Muscle layer of duodenum (tissue), 2 donors: ENCODE measurements around the gene SLC13A5.
"Not testable (repeated sequence)": the region's sequence is repeated elsewhere in the genome, so short reads cannot be mapped to it uniquely, and the experiment has no call there.

ENCODE experiments used
- H3K27ac ChIP-seq: one replicate; pipeline ENCODE4 v1.7.0; 2013; ENCODE audit warnings: mild to moderate bottlenecking, low read length
- H3K27me3 ChIP-seq: one replicate; pipeline ENCODE4 v1.7.0; 2013; ENCODE audit warnings: low read depth, mild to moderate bottlenecking, control low read depth, low read length
- H3K36me3 ChIP-seq, 2 donors: one replicate each; pipeline ENCODE4 v1.7.0; 2013; ENCODE audit warnings: low read length in 2 of 2, control low read depth in 1 of 2, mild to moderate bottlenecking in 1 of 2; ENCODE audit not compliant: insufficient read depth in 2 of 2, control insufficient read depth in 1 of 2
- H3K4me1 ChIP-seq, 2 donors: one replicate each; pipeline ENCODE4 v1.7.0; 2013; ENCODE audit warnings: low read length in 2 of 2, mild to moderate bottlenecking in 2 of 2, control low read depth in 1 of 2, moderate library complexity in 1 of 2; ENCODE audit not compliant: insufficient read depth in 2 of 2, control insufficient read depth in 1 of 2
- H3K4me3 ChIP-seq, 2 donors: one replicate each; pipeline ENCODE4 v1.7.0; 2013; ENCODE audit warnings: low read length in 2 of 2, low read depth in 1 of 2, mild to moderate bottlenecking in 1 of 2
- H3K9me3 ChIP-seq, 2 donors: one replicate each; pipeline ENCODE4 v1.7.0; 2013; ENCODE audit warnings: low read length in 2 of 2, control low read depth in 1 of 2, mild to moderate bottlenecking in 1 of 2; ENCODE audit not compliant: control insufficient read depth in 1 of 2
- donor health status: healthy.

The SLC13A5 gene

GRCh38 chr17:6746665-6747064, 33.5 kb upstream of the SLC13A5 start:
- not testable (repeated sequence) for H3K4me1 ChIP-seq, H3K4me3 ChIP-seq, H3K27ac ChIP-seq, H3K27me3 ChIP-seq, H3K9me3 ChIP-seq, H3K36me3 ChIP-seq

- Histone ChIP-seq H3K4me3 (no peak overlapping the region), H3K27me3 (no peaks in the 10 kb centered on the region), H3K36me3 (no peaks in the 10 kb centered on the region), H3K9me3 (no peaks in the 10 kb centered on the region), H3K27ac (no peak overlapping the region), H3K4me1 (no peaks in the 10 kb centered on the region)
Observed at GRCh38 chr17:6729531-6729930, 16.4 kb upstream of the SLC13A5 start.

DNA sequence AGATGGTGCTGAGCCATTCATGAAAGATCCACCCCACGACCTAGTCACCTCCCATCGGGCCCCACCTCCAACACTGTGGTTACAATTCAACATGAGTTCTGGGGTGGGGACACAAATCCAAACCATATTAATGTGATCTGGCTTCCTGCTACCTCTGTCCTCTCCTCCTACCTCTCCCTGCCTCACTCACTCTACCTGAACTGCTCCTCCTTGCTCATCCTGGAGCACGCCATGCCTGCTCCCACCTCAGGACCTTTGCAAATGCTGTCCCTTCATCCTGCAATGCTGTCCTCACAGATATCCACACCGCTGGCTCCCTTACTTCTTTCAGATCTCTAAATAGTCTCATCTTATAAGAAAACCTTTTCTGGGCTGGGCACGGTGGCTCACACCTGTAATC, 10.8 kb upstream of the SLC13A5 start:
- peaks cover 4% of the 10 kb centered on the region for H3K27me3 ChIP-seq
- H3K4me1 ChIP-seq: no peaks in the 10 kb centered on the region
- H3K4me3 ChIP-seq: no peak overlapping the region
- H3K36me3 ChIP-seq: no peaks in the 10 kb centered on the region
- H3K9me3 ChIP-seq: no peaks in the 10 kb centered on the region
- H3K27ac ChIP-seq: no peak overlapping the region

DNA sequence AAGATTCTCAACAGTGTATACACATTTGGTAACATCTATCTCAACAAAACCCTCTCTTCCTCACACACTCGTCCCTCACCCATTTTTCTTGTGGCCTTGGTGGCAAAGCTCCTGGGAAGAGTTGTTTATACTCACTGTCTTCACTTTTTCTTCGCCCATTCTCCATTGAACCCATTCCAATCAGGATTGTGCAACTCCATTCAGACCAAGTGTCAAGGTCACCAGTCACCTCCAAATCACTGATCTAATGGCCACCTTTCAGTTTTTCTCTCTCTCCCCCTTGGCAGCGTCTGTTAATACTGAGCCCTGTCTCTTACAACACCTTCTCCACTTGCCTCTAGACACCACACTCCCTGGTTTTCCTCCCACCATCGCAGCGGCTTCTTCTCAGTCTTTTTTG, 8.6 kb upstream of the SLC13A5 start:
- Histone ChIP-seq H3K4me1 (no peaks in the 10 kb centered on the region), H3K27me3 (peaks cover 4% of the 10 kb centered on the region), H3K27ac (no peak overlapping the region), H3K4me3 (no peak overlapping the region), H3K9me3 (no peaks in the 10 kb centered on the region), H3K36me3 (no peaks in the 10 kb centered on the region)

GRCh38 chr17:6716736-6717135, 3.6 kb upstream of the SLC13A5 start:
- no peaks in the 10 kb centered on the region for H3K9me3 ChIP-seq
- H3K27ac ChIP-seq: no peak overlapping the region
- no peaks in the 10 kb centered on the region for H3K36me3 ChIP-seq
- H3K27me3 ChIP-seq: peaks cover 28% of the 10 kb centered on the region
- H3K4me1 ChIP-seq: peaks cover 0 to 19% of the 10 kb centered on the region in 2 donors
- H3K4me3 ChIP-seq: no peak overlapping the region

DNA sequence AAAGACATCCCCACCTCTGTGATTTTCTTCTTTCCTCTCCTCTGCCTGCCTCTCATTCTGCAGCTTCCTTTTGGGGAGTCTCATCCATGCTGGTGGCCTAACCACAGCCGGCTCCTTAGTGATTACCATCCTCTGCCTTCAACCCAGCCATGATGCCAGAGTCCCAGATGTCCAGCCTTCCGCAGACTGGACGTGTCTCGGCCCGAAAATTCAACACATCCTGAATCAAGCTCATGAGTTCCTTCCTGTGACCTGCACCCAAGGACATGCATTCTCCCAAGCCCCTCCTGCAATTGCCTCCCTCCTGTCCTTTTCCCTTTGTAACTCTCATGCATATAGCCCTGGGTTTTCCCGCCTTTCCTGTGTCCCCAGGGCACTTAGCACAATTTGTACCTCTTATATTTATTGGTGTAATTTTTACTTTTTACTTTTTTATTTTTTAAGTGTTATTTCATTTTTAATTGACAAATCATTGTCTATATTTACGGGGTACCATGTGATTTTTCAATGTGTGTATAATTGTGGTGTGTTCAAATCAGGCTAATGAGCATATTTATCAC, 1.2 kb upstream of the SLC13A5 start:
- Histone ChIP-seq H3K9me3 (no peaks in the 10 kb centered on the region), H3K27ac (no peak overlapping the region), H3K36me3 (no peaks in the 10 kb centered on the region), H3K4me1 (peaks cover 0 to 19% of the 10 kb centered on the region in 2 donors), H3K4me3 (no peak overlapping the region), H3K27me3 (peaks cover 34% of the 10 kb centered on the region)

DNA sequence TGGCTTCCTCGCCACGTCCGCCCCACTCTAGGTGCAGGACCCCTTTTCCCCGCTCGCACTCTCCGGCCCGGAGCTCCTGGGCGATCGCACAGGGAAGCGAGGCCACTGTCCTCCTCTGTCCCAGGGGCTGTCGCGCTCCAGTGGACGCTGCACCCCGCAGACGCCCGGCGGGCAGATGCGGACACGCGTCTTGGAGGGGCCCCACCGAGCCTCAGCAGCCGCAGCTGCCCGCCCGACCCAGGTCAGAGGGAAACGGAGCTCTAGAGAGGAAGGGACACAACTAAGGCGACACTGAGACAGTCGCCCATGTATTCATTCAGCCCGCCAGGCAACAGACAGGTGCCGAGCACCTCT, 726 bp upstream of the SLC13A5 start:
- Histone ChIP-seq H3K4me3 (peak overlapping the region in 1 of 2 donors; percentile 58), H3K27ac (no peak overlapping the region), H3K27me3 (peaks cover 30% of the 10 kb centered on the region)

GRCh38 chr17:6712854-6713129, 377 bp downstream of the SLC13A5 start:
- H3K27ac ChIP-seq: no peak overlapping the region
- peaks cover 30% of the 10 kb centered on the region for H3K27me3 ChIP-seq
- H3K9me3 ChIP-seq: no peaks in the 10 kb centered on the region
- H3K36me3 ChIP-seq: no peaks in the 10 kb centered on the region
- peaks cover 0 to 19% of the 10 kb centered on the region in 2 donors for H3K4me1 ChIP-seq
- H3K4me3 ChIP-seq: peak overlapping the region in 1 of 2 donors; percentile 58

More for the DNA sequence above, 726 bp upstream of the SLC13A5 start:
- no peaks in the 10 kb centered on the region for H3K9me3 ChIP-seq
- no peaks in the 10 kb centered on the region for H3K36me3 ChIP-seq
- peaks cover 0 to 19% of the 10 kb centered on the region in 2 donors for H3K4me1 ChIP-seq

DNA sequence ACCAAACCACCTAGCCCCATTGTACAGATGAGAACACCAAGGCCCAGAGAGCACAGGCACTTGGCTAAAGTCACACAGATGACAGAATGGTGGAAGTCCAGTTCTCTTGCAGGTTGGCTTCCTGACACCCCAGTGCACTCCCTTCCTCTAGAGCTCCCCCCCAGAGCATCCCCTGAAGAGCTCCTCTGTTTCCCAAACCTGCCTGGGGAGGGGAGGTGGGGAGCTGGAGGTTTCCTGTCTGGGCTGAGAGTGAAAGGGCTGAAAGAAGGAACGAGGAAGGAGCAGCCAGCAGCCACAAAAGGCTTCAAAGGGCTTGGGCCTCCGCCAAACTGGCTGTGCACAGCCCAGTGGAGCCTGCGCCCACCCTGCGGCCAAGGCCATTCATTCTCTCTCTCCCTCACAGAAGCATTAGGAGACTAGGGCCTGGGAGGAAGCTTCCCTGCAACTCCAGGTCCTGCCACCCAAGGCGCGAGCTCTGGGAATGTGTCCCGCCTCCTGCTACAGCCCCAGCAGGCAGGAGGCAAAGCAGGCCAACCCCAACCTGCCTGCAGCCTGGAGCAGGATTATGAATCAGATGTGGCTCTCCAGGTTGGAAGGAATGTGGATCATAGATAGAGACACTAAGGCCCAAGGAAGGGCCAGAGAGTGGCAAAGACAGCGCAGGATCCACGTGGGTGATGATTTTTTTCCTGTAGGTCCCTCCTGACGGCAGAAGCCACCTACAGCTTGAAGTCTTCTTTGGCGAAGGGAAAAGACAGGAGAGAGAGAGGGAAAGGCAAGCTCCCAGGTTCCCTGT, 913 bp downstream of the SLC13A5 start:
- peaks cover 0 to 19% of the 10 kb centered on the region in 2 donors for H3K4me1 ChIP-seq
- no peak overlapping the region for H3K27ac ChIP-seq
- peaks cover 30% of the 10 kb centered on the region for H3K27me3 ChIP-seq
- no peaks in the 10 kb centered on the region for H3K36me3 ChIP-seq
- H3K9me3 ChIP-seq: no peaks in the 10 kb centered on the region
- no peak overlapping the region for H3K4me3 ChIP-seq

- Histone ChIP-seq H3K27me3 (peaks cover 30% of the 10 kb centered on the region), H3K4me3 (no peak overlapping the region), H3K27ac (no peak overlapping the region), H3K9me3 (no peaks in the 10 kb centered on the region), H3K36me3 (no peaks in the 10 kb centered on the region), H3K4me1 (peaks cover 0 to 19% of the 10 kb centered on the region in 2 donors)
Observed at GRCh38 chr17:6711681-6712057, 1.5 kb downstream of the SLC13A5 start.

DNA sequence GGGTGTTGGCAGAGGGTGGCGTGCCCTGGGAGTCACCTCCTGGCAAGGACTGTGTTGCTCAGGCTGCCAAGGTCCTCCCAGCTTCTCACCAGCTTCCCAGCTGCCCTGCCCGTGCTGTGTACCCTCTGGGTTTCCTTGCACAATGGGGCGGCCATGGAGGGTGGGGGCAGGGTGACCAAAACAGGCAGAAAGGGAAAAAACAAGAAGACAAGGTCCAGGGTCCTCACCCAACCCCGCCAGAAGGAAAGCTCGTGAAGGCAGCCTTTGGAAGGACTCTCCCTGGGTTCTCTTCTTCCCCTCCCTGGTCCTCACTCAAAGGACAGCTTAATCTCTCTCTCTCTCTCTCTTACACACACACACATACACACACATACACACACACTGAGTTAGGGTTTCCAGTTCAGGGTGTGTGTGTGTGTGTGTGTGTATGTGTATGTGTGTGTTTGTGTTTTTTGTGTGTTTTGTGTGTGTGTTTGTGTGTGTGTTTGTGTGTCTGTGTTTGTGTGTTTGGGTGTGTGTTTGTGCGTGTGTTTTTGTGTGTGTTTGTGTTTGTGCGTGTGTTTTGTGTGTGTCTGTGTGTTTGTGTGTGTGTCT, 2.0 kb downstream of the SLC13A5 start:
- H3K36me3 ChIP-seq: no peaks in the 10 kb centered on the region
- no peak overlapping the region for H3K4me3 ChIP-seq
- peaks cover 30% of the 10 kb centered on the region for H3K27me3 ChIP-seq
- H3K9me3 ChIP-seq: no peaks in the 10 kb centered on the region
- H3K4me1 ChIP-seq: peaks cover 0 to 19% of the 10 kb centered on the region in 2 donors
- H3K27ac ChIP-seq: no peak overlapping the region
